ENCODE data around the gene ZCCHC18. TPM values are rescaled to one million over a fixed set of nuclear protein-coding genes. Genes with fewer than 3 reads are reported as not detected.
A peak's percentile ranks its signal among the peaks of the same experiment; 100 is the strongest.
"Not testable (repeated sequence)": the region's sequence is repeated elsewhere in the genome, so short reads cannot be mapped to it uniquely, and the experiment has no call there.

Gene ZCCHC18
- 2.3 TPM for total RNA-seq
- 1 to 10 TPM; 2.1 to 3.5 (median 2.5) TPM for polyA plus RNA-seq (ENCODE audit: insufficient read depth in 1 of 8, insufficient read length in 8 of 8, low replicate concordance in 1 of 8)
- long read RNA-seq, donor 1, partial matches to known transcripts = 0 of 1 reads
- long read RNA-seq, donor 1, other reads (novel, unspliced or antisense) = 0 of 1 reads
- long read RNA-seq, donor 2 = 0 reads
- long read RNA-seq, donor 3, partial matches to known transcripts = 0 of 1 reads
- long read RNA-seq, donor 3, other reads (novel, unspliced or antisense) = 0 of 1 reads
- long read RNA-seq, donor 4, partial matches to known transcripts = 0 of 2 reads
- long read RNA-seq, donor 4, other reads (novel, unspliced or antisense) = 0 of 2 reads
- long read RNA-seq, donor 5, partial matches to known transcripts = 0 of 2 reads
- long read RNA-seq, donor 5, other reads (novel, unspliced or antisense) = 0 of 2 reads
- long read RNA-seq, donor 6, partial matches to known transcripts = 0 of 3 reads
- long read RNA-seq, donor 6, other reads (novel, unspliced or antisense) = 0 of 3 reads
- long read RNA-seq, donor 7, partial matches to known transcripts = 0 of 1 reads
- long read RNA-seq, donor 7, other reads (novel, unspliced or antisense) = 0 of 1 reads
- long read RNA-seq, donor 8, partial matches to known transcripts = 0 of 1 reads
- long read RNA-seq, donor 8, other reads (novel, unspliced or antisense) = 0 of 1 reads
- long read RNA-seq, donor 9 = 0 reads
- long read RNA-seq, donor 10, partial matches to known transcripts = 0 of 2 reads
- long read RNA-seq, donor 10, other reads (novel, unspliced or antisense) = 0 of 2 reads
- long read RNA-seq, donor 11 = 0 reads

GRCh38 chrX:104112326-104112951 is at the start of gene ZCCHC18:
TSS of gene ZCCHC18 (plus strand) at chrX:104112523. CDS start at chrX:104114112, 1,589 bp downstream.
- peaks cover 62% of the 10 kb centered on the region for H3K27me3 ChIP-seq (ENCODE audit: control insufficient read depth, insufficient read depth, low read length)
- DNase-seq = peak; percentile 82
- WGBS (ENCODE audit: insufficient coverage) = 27% methylated on average over 67 of the region's 67 CpGs

GRCh38 chrX:104062636-104063035 is 49.7 kb upstream of the ZCCHC18 start:
- not testable (repeated sequence) for DNase-seq; H3K27me3 ChIP-seq (ENCODE audit: control insufficient read depth, insufficient read depth, low read length); H3K4me1 ChIP-seq (ENCODE audit: control insufficient read depth, insufficient read depth, low read length); H3K27ac ChIP-seq (ENCODE audit: low read length); H3K4me3 ChIP-seq (ENCODE audit: low read length); H3K9me3 ChIP-seq (replicated peaks; ENCODE audit: control insufficient read depth, low read depth, low read length); H3K36me3 ChIP-seq (ENCODE audit: control insufficient read depth, insufficient read depth, low read length)
- no CpG with 5 or more reads among the region's 18 CpGs for WGBS (ENCODE audit: insufficient coverage)

More at GRCh38 chrX:104112326-104112951, at the start of gene ZCCHC18:
- peak within 1 kb of the TSS; percentile 59 for H3K4me3 ChIP-seq (ENCODE audit: low read length)
- no peaks in the 10 kb centered on the region for H3K9me3 ChIP-seq (replicated peaks; ENCODE audit: control insufficient read depth, low read depth, low read length)
- peak within 1 kb of the TSS; percentile 81 for H3K27ac ChIP-seq (ENCODE audit: low read length)
- H3K4me1 ChIP-seq (ENCODE audit: control insufficient read depth, insufficient read depth, low read length) = peaks cover 9% of the 10 kb centered on the region
- no peaks in the 10 kb centered on the region for H3K36me3 ChIP-seq (ENCODE audit: control insufficient read depth, insufficient read depth, low read length)

- DNase-seq; H3K4me3 ChIP-seq (ENCODE audit: low read length); H3K36me3 ChIP-seq (ENCODE audit: control insufficient read depth, insufficient read depth, low read length); H3K27ac ChIP-seq (ENCODE audit: low read length); H3K4me1 ChIP-seq (ENCODE audit: control insufficient read depth, insufficient read depth, low read length); H3K9me3 ChIP-seq (replicated peaks; ENCODE audit: control insufficient read depth, low read depth, low read length); H3K27me3 ChIP-seq (ENCODE audit: control insufficient read depth, insufficient read depth, low read length): not testable (repeated sequence)
- WGBS (ENCODE audit: insufficient coverage) = no CpG with 5 or more reads among the region's 46 CpGs
These were observed 36.4 kb upstream of the ZCCHC18 start, which contains the start of gene TMSB15C for GRCh38 chrX:104075778-104076445. TSS of gene TMSB15C (minus strand) at chrX:104076236.

GRCh38 chrX:104077854-104078253 is 34.5 kb upstream of the ZCCHC18 start:
- not testable (repeated sequence) for H3K4me1 ChIP-seq (ENCODE audit: control insufficient read depth, insufficient read depth, low read length); H3K27me3 ChIP-seq (ENCODE audit: control insufficient read depth, insufficient read depth, low read length); H3K27ac ChIP-seq (ENCODE audit: low read length); DNase-seq; H3K9me3 ChIP-seq (replicated peaks; ENCODE audit: control insufficient read depth, low read depth, low read length); H3K36me3 ChIP-seq (ENCODE audit: control insufficient read depth, insufficient read depth, low read length); H3K4me3 ChIP-seq (ENCODE audit: low read length)
- WGBS (ENCODE audit: insufficient coverage) = no CpG with 5 or more reads among the region's 6 CpGs

- no peaks in the 10 kb centered on the region for H3K9me3 ChIP-seq (replicated peaks; ENCODE audit: control insufficient read depth, low read depth, low read length)
- H3K27ac ChIP-seq (ENCODE audit: low read length) = no peak overlapping the region
- H3K4me1 ChIP-seq (ENCODE audit: control insufficient read depth, insufficient read depth, low read length) = no peaks in the 10 kb centered on the region
- no peak for DNase-seq
- no peaks in the 10 kb centered on the region for H3K36me3 ChIP-seq (ENCODE audit: control insufficient read depth, insufficient read depth, low read length)
- H3K27me3 ChIP-seq (ENCODE audit: control insufficient read depth, insufficient read depth, low read length) = peaks cover 22% of the 10 kb centered on the region
- 55% methylated on average over 3 of the region's 4 CpGs for WGBS (ENCODE audit: insufficient coverage)
- no peak overlapping the region for H3K4me3 ChIP-seq (ENCODE audit: low read length)
These were observed 28.3 kb upstream of the ZCCHC18 start for GRCh38 chrX:104084063-104084462.

- H3K27me3 ChIP-seq (ENCODE audit: control insufficient read depth, insufficient read depth, low read length) = peaks cover 22% of the 10 kb centered on the region
- H3K27ac ChIP-seq (ENCODE audit: low read length) = no peak overlapping the region
- H3K4me3 ChIP-seq (ENCODE audit: low read length) = no peak overlapping the region
- no peak for DNase-seq
- 57% methylated on average over 4 of the region's 5 CpGs for WGBS (ENCODE audit: insufficient coverage)
- no peaks in the 10 kb centered on the region for H3K9me3 ChIP-seq (replicated peaks; ENCODE audit: control insufficient read depth, low read depth, low read length)
- no peaks in the 10 kb centered on the region for H3K4me1 ChIP-seq (ENCODE audit: control insufficient read depth, insufficient read depth, low read length)
- no peaks in the 10 kb centered on the region for H3K36me3 ChIP-seq (ENCODE audit: control insufficient read depth, insufficient read depth, low read length)
These were observed 27.6 kb upstream of the ZCCHC18 start for GRCh38 chrX:104084534-104085277.

- 92% methylated on average over 5 of the region's 7 CpGs for WGBS (ENCODE audit: insufficient coverage)
- no peak for DNase-seq
- H3K4me1 ChIP-seq (ENCODE audit: control insufficient read depth, insufficient read depth, low read length) = no peaks in the 10 kb centered on the region
- no peaks in the 10 kb centered on the region for H3K36me3 ChIP-seq (ENCODE audit: control insufficient read depth, insufficient read depth, low read length)
- H3K27me3 ChIP-seq (ENCODE audit: control insufficient read depth, insufficient read depth, low read length) = peaks cover 25% of the 10 kb centered on the region
- H3K4me3 ChIP-seq (ENCODE audit: low read length) = no peak overlapping the region
- H3K9me3 ChIP-seq (replicated peaks; ENCODE audit: control insufficient read depth, low read depth, low read length) = no peaks in the 10 kb centered on the region
- no peak overlapping the region for H3K27ac ChIP-seq (ENCODE audit: low read length)
These were observed 26.8 kb upstream of the ZCCHC18 start for GRCh38 chrX:104085477-104085876.

- Histone ChIP-seq H3K9me3 (replicated peaks; ENCODE audit: control insufficient read depth, low read depth, low read length) (no peaks in the 10 kb centered on the region), H3K4me3 (ENCODE audit: low read length) (no peak overlapping the region), H3K4me1 (ENCODE audit: control insufficient read depth, insufficient read depth, low read length) (no peaks in the 10 kb centered on the region), H3K27ac (ENCODE audit: low read length) (no peak overlapping the region), H3K27me3 (ENCODE audit: control insufficient read depth, insufficient read depth, low read length) (peaks cover 25% of the 10 kb centered on the region), H3K36me3 (ENCODE audit: control insufficient read depth, insufficient read depth, low read length) (no peaks in the 10 kb centered on the region)
- no peak for DNase-seq
- 93% methylated on average over 5 of the region's 7 CpGs for WGBS (ENCODE audit: insufficient coverage)
These were observed 26.4 kb upstream of the ZCCHC18 start for GRCh38 chrX:104085919-104086318.

GRCh38 chrX:104098151-104098808 is 14.0 kb upstream of the ZCCHC18 start:
- DNase-seq = peak; percentile 57
- WGBS (ENCODE audit: insufficient coverage) = 0% methylated on average over 1 of the region's 4 CpGs
- H3K9me3 ChIP-seq (replicated peaks; ENCODE audit: control insufficient read depth, low read depth, low read length) = no peaks in the 10 kb centered on the region
- H3K27me3 ChIP-seq (ENCODE audit: control insufficient read depth, insufficient read depth, low read length) = peaks cover 10% of the 10 kb centered on the region
- no peak overlapping the region for H3K27ac ChIP-seq (ENCODE audit: low read length)
- H3K4me1 ChIP-seq (ENCODE audit: control insufficient read depth, insufficient read depth, low read length) = no peaks in the 10 kb centered on the region
- no peaks in the 10 kb centered on the region for H3K36me3 ChIP-seq (ENCODE audit: control insufficient read depth, insufficient read depth, low read length)
- no peak overlapping the region for H3K4me3 ChIP-seq (ENCODE audit: low read length)
